ENCODE measurements around the gene RSAD1.

GRCh38 chr17:50534222-50534978 lies 55.7 kb downstream of the RSAD1 start:
- TF ChIP-seq CTCF (IDR thresholded peaks at IDR 0.05) (no peak), POLR2A (IDR thresholded peaks at IDR 0.05) (no peak)

All from gastroesophageal sphincter (tissue), 3 donors.